Astrocyte of the hippocampus (primary cell): ENCODE measurements around the gene DHRS2.
"Not testable (repeated sequence)": the region's sequence is repeated elsewhere in the genome, so short reads cannot be mapped to it uniquely, and the experiment has no call there.

Experiments used
- DNase-seq: peaks from one replicate; pipeline ENCODE4 v3.0.0; 2011; ENCODE audit warnings: low read depth, low spot score

Gene DHRS2

GRCh38 chr14:23636317-23637211 lies at the start of gene DHRS2:
DHRS2 (plus strand) TSS chr14:23636364; CDS start chr14:23638865, 2,501 bp downstream.
- no peak for DNase-seq

- DNase-seq: peak; percentile 94
Measured at GRCh38 chr14:23588884-23589598, 47.1 kb upstream of the DHRS2 start.

DNA sequence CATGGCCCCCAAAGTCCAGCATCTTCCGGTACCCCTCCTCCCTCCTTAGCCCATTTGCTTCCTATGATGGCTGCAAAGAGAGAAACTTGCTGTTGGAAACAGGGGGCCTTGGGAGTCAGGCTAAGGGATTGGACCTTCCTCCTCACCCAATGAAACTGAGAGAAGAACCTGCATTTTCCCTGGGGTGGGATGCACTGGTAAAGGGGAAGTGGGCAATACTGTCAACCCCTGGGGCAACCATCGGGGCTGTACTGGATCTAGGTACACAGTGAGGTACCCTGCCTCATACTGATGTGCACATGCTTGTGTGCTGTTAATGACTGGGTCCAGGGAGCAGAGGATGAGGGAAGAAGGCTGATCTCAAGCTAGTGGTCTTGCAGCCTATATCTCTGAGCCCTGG lies 46.6 kb upstream of the DHRS2 start:
- no peak for DNase-seq

DNA sequence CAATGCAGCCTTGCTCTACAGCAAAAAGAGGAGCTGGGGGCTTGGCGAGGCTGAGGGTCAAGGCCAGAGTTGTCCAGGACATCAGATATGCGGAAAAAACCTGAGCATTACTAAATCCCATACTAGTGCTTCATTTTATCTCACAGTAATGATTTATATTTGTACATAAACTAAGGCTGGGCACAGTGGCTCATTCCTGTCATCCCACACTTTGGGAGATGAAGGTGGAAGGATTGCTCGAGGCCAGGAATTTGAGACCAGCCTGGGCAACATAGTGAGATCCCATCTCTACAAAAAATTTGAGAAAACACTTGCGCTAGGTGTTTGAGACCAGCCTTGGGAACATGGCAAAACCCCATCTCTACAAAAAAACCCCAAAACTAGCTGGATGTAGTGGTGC lies 46.0 kb upstream of the DHRS2 start:
- DNase-seq: no peak

DNA sequence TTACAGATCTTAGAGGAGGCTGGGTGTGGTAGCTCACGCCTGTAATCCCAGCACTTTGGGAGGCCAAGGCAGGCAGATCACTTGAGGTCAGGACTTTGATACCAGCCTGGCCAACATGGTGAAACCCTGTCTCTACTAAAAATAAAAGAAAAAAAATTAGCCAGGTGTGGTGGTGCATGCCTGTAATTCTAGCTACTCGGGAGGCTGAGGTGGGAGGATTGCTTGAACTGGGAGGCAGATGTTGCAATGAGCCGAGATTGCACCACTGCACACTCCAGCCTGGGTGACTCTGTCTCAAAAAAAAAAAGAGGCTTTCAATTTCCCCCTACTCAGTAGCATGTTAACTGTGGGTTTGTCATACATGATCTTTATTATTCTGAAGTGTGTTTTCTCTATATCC lies 42.0 kb upstream of the DHRS2 start:
- not testable (repeated sequence) for DNase-seq

DNA sequence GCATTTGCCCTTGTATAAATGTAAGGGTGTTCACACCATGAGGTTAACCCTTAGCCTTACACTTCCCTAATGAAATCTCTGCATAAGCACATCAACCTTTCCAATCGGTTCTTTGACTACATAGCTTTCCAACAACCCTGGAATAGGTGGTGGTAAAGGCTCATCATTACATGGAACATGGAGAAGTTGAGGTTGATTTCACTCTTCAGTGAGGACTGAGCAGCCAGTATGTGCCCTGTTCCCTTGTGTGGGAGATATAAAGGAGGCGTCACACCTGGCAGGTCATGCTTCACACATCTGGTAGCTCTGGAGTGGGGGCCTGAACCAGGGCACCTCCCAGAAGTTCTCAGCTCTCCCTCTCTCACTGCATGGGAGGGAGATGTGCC lies 35.8 kb upstream of the DHRS2 start:
- DNase-seq: no peak

- DNase-seq: no peak
Measured at GRCh38 chr14:23600806-23601205, 35.4 kb upstream of the DHRS2 start.

- DNase-seq: no peak
Measured at GRCh38 chr14:23601424-23601823, 34.7 kb upstream of the DHRS2 start.

DNA sequence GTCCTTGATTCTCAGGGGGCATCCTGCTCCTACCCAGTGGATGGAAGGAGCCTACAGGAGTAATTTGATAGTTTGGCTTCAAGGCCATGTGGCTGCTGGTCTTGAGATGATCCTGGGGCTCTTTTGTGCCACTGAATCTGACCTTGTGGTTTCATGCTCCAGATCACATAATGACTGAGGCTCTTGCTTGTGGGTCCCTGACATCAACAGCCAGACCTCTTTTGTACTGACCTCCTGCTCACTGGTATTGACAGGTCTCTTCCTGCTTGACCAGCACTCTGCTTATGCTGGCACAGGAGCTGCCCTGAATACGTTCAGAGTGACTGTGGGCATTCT lies 34.4 kb upstream of the DHRS2 start:
- no peak for DNase-seq

- no peak for DNase-seq
Measured at GRCh38 chr14:23602181-23603095, 33.7 kb upstream of the DHRS2 start.

DNA sequence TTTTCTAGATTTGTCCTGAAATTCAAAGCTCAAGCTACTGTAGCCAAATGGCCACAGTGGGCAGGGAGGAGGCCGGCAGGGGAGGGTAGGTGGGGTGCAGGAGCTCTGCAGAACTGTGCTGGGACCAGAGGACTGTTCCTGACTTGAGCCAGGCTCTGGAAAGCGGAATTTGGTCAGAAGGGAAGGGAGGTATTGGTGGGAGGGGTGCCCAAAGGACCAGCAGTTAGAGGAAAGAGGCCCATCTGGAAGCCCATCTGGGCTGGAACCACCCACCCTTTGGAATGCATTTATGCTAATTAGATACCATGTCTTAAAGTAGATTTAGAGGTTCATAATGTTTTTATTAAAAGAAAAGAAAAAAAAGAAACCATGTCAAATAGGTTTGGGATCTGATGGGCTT lies 33.1 kb upstream of the DHRS2 start:
- no peak for DNase-seq

- no peak for DNase-seq
Measured at GRCh38 chr14:23604148-23604547, 32.0 kb upstream of the DHRS2 start.

- no peak for DNase-seq
Measured at GRCh38 chr14:23604675-23605170, 31.4 kb upstream of the DHRS2 start.

DNA sequence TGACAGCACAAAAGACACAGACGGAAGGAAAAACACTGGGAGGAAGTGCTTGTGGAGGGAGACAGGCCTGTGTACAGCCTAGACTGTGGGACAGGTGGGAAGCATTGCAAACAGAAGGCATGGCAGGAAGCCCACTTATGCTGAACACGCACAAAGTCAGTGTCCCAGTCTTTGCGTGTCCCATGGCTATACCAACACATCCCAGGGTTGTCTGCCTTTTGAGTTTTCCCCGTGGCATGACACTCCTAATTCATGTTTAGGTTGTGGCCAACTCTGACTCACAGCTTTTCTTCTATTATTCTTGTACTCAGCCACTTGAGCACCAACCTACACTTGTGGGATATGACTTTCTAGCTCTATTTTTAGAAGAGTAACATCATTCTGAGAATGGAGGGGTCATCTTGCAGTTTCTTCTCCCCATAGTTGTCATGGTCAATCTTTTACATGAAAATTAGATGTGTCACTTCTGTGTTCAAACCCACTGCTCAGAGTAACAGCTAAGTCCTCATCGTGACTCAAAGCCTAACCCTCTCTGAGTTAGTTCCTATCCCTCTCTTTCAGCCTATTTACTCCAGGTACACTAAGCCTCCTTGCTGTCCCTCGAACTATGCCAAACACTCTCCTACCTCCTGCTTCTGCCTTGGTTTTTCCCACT lies 30.1 kb upstream of the DHRS2 start:
- peak; percentile 15 for DNase-seq

DNA sequence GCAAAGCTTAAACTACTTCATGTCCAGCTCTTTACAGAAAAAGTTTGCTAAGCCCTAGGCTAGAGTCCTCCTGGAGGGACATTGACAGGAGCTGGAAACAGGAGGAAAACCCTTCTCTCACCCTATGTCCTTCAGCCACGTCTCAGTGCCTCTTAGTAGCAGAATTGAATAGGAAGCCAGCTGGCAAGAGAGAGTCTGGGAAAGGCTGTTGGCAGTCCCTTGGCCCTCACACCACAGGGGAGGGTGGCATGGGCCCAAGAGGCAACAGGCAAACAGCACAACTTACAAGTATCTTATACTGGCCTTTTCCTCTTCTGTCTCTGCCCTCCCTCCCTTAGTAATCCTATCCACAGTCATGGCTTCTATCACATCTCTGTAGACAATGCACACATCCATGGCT lies 27.7 kb upstream of the DHRS2 start:
- no peak for DNase-seq

DNA sequence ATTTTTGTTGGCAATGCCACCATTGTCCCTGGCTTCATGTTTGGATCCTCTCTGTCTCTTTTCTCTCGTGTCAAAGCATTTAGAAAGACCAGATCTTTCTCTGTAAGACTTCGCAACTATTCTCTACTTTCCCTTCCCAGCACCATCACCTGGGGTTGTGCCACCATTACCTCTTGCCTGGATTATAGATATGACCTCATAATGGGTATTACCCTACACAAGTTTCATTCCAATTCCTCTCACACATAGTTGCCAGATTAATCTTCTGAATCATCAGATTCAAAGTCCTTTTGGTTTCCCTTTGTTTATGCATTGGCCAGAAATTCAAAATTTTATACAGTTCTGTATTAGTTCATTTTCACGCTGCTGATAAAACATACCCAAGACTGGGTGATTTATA lies 27.2 kb upstream of the DHRS2 start:
- DNase-seq: no peak

DNA sequence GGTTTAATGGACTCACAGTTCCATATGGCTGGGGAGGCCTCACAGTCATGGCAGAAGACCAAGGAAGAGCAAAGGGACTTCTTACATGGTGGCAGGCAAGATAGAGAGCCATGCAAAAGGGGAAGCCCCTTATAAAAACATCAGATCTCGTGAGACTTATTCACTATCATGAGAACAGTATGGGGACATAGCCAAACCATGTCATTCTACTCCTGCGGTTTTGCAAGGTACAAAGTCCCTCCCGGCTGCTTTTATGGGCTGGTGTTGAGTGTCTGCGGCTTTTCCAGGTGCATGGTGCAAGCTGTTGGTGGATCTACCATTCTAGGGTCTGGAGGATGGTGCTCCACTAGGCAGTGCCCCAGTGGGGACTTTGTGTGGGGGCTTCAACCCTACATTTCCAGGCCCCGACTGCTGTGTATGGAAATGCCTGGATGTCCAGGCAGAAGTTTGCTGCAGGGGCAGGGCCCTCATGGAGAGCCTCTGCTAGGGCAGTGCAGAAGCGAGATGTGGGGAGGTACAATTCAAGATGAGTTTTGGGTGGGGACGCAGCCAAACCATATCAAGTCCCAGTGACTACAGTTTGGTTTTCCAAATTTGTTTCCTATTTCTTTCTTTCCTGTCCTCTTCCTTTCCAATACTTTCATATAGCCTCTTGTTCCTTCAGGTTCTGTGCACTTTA lies 26.6 kb upstream of the DHRS2 start:
- not testable (repeated sequence) for DNase-seq

GRCh38 chr14:23610090-23610814 lies 25.9 kb upstream of the DHRS2 start:
- DNase-seq: no peak

- DNase-seq: no peak
Measured at GRCh38 chr14:23610815-23611289, 25.3 kb upstream of the DHRS2 start.

- DNase-seq: no peak
Measured at GRCh38 chr14:23612354-23612732, 23.8 kb upstream of the DHRS2 start.
